Body of pancreas (tissue), 4 donors: ENCODE measurements around the gene MRAS.

Experiments used
- CTCF ChIP-seq, 7 experiments: fragments of 450-650 bp in 4 of 7; fragments of 200-600 bp in 3 of 7; sonication (generic) in 3 of 7; IDR thresholded peaks; one replicate each; pipeline ENCODE4 v1.5.1; 2016 to 2019; ENCODE audit warnings: antibody characterized with exemption in 7 of 7
- POLR2A ChIP-seq, 3 donors: fragments of 450-650 bp; IDR thresholded peaks; one replicate each; pipeline ENCODE4 v1.6.1; 2016; ENCODE audit warnings: antibody characterized with exemption in 3 of 3, mild to moderate bottlenecking in 2 of 3

GRCh38 chr3:138362538-138362937 lies 14.2 kb downstream of the MRAS start:
- TF ChIP-seq CTCF (IDR thresholded peaks at IDR 0.05) (no peak), POLR2A (IDR thresholded peaks at IDR 0.05) (no peak)
